CD4-positive, alpha-beta T cell treated with Interleukin-21 for 1 hour (primary cell): Measurements from ENCODE around the gene CNTN4.

Experiments
- DNase-seq: peaks from one replicate; pipeline ENCODE4 v3.0.0-alpha.2; 2020

CNTN4 gene

DNA sequence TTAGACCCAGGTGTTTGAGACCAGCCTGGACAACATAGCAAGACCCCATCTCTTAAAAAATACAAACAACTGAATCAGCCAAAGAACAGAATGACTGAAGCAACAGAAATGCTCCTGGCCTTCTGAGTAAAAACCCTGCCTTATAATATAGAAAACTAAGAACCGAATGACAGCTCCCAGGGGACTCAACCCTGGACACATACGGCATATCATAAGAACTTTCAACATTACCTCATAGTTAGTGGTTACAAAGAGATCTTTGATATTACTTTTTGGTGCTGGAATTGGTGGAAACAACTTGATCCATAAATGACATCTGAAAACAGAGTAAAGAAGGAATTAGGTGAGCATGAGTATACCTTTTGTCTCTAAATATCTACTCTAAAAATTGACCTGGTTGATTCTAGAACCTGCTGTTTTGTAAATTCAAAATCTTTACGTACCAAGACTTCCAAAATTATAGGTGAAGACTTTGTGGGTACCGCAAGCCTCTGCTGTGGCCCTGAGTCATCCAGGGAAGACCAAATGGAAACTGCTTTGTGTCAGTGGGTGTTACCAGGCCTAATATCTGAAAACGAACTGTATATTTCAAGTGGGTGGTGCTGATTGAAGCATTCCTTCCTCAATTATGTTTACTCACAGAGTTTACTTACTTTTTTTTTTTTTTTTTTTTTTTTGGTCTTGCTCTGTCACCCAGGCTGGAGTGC lies 976.0 kb downstream of the CNTN4 start:
- DNase-seq, result no peak

DNA sequence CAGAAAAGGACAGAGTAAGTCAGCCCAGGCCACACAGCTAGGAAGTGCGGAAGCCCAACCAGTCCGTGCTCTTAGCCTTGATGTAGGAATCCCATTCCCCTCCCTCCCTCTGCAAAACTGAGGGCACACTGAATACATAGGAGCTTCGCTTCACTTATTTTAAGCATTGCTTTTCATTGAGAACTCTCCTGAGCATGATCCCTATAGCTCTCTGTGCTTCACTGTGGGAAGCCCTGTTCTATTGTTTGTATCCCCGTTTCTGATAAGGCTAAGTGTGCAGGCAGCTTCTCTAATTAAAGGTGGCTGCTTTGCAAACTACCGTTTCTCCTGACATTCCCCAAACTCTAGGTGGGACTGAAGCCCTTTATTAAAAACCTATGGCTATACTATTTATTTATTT lies 981.6 kb downstream of the CNTN4 start:
- no peak for DNase-seq

DNA sequence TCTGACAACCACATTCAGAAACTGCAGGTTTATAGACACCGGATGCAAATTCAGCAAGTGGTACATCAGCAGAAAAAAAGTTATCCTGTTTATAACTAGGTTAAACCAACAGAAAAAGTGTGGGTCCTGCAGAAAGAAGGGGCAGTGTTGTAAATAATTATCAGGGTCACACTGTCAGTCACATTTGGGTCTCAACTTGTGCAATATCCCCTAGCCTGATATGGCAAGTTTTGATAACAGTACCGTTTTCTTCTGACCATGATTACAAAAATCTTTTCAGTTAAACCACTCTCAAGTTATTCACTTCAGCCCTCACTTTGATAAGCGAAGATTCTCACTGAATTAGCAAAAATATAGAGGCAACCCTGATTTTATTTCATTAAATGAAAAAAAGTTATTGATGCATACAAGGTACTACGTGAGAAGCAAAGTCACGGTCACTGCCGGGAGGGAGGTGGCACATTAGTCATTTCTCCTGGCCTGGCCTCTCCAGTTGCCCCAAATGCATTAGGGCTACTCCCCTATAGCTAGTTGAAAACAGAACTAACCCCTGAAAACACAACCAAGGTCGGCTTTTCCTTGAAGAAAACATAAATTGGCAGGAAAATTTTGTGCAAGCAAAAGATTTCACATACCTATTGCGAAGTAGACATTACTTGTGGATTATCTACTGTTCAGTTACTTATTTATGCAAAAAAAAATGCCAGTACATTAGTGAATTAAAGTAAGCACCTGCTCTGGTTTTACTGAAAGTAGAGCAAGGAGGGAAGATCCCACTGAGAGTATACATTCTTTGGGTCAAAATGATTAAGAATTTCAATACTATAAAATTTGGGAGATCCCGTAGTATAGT lies 982.9 kb downstream of the CNTN4 start:
- DNase-seq, result no peak

DNA sequence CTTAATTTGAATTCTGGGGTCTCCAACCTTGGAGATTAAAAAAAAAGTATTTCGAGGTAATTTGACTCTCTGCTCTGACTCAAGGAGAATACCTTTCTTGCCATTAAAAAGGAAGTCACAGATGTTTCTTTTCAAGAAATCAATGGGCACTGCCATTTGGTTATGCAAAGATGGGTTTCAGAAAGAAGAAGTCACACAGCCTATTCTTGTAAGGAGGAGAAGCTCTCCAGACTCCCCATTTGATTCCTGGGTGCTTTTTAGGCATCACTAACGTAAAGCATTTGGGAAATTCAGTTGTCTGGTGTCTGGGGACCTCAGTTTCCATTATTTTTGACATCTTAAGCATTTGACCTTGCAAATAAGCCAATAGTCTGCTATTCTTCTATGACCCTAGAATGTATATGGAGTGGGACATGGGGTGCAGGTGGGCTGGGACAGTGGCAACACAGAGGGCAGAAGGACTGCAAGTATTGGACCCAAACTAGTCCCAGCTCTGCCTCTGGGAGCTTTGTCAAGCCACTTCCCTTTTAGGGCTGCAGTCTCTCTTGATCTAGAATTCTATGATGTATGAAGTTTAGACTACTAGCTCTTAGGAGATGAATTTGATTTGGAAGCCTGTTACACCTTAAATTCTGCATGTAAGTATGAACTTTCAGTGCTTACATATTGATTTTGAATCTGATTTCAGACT lies 983.7 kb downstream of the CNTN4 start:
- no peak for DNase-seq

DNA sequence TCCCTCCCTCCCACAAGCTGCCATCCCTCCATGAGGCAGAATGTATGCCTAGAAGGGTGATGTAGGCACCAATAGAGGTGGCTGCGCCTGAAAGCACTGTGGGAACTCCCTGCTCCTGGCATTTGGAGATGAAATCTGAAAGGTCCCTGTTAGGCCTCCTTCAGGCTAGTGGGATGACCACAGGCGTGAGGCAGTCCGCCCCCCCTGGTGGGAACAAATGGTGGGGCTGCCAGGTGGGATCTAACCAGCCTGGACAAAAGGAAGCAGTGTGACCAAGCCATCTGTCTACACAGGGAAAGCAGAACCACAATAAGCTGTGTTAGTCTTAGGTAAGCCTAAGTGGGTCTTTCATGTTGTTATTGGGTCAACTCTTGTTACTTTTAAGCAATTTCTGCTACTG lies 986.2 kb downstream of the CNTN4 start:
- DNase-seq, result no peak

DNA sequence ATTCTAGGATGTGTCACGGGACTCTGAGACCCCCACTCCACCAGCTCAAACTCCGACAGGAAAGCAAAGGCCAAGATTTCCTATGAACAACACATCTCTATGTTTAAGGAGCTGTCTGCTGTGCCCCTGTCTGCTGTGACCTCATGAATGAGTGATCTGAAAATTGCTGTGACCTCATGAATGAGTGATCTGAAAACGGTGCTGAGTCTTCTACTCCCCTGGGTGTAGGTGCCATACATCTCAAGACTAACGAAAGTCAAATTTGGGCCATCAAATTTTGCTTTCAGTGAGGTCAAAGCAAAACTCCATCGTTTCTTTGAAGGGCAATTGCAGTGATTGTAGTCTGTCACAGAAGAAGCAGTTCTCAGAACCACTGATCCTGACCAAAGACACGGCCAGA lies 987.1 kb downstream of the CNTN4 start:
- no peak for DNase-seq

DNA sequence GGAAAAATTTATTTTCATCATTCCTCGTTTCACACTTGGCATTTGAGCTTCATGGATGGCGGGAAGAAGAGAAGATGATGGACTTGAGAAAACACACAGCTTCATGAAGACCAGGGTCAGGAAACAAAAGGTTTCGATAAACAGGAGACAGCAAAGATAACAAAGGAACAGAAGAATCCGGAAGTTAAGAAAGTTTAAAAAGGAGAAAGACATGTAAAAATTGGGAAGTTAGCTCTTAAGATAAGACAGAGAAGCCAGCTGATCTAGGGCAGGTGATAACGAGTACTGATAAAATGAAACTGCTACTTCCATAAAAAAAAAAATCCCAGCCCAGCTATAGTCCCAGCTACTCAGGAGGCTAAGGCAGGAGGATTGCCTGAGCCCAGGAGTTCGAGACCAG lies 987.6 kb downstream of the CNTN4 start:
- DNase-seq, result no peak

DNA sequence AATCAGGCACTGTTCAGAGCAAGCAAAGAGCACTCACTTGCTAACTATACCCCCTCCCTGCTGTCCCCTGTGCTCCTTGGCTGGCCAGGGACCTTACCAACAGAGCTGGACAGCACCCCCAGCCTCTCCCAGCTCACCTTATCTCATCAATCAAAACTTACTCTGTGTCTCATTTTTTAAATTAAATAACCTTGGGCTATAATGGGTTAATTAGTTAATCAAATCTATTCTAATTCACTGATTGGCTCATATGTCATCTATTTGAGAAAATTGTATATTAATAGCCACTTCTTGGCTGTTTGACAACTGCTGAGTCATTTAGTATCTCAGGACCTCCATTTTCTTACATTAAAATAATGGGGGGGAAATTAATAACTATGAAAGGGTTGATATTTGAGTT lies 988.6 kb downstream of the CNTN4 start:
- DNase-seq, result no peak

DNA sequence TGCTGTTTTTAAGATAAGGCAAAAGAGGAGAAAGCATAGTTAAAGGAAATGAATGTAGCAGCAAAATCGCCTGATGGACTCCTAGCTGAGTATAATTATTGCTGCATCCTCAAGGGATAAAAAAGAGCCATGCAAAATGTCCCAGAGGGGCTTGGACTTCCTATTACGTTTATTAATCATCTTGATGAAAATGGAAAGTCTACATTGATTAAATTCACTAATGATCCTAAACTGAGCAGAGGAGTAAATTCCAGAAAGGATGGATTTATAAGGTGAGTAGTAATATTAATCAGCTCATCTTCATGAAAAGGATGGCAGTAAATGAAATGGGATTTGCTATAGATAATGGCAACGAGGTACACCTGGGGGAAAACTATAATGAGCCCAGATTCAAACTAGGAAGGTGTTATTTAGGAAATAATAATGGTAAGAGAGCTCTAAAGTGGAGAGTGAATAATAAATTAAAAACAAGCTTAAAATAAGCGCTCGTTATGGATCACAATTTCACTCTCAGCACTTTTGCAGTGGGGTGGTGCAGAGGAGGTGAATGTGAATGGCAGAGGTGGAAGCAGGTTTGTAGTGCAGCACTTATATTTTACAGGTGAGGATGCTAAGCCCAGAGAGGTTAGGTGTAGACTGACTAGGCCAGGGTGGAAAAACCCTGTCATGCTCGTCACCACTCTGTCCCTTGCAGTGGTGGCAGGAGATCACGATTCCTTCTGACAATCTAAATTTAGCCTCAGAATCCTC lies 989.2 kb downstream of the CNTN4 start:
- DNase-seq, result no peak

DNA sequence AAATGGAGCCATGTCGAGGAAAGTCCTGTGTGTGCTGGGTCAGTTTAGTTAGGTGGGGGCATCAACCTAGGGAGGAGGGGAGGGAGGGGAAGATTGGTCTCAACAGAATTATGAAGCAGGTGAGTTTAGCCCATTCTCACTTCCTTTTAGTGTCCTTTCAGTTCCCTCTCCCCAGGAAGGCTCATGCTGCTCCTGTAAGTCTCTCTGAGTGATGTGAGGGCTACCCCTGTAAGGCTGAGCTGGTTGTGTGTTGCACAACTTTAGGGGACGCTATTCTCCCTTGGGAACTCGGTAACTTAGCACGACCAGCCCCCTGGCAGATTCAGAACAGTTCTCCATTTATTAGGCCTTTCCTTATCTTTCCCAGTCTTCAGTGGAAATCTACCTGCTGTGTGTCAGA lies 990.4 kb downstream of the CNTN4 start:
- DNase-seq, result no peak

DNA sequence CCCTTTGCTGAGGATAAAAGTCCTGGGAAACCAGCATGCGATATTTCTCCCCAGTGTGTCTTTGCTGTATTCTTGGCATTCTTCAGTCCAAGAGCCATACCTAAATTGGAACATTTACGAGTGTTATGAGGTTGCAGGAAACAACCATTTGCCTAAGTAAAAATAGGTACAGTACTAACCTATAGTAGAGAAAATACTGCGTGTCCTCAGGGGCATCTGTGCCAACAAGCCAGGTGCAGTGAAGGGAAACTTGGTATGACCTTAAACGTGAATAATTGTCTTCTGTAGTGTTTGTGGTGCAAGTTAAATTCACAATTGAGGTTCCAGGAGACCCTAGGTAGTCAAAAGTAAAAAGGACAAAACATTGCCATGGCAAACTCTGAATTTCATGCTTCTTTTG lies 999.3 kb downstream of the CNTN4 start:
- DNase-seq, result no peak

DNA sequence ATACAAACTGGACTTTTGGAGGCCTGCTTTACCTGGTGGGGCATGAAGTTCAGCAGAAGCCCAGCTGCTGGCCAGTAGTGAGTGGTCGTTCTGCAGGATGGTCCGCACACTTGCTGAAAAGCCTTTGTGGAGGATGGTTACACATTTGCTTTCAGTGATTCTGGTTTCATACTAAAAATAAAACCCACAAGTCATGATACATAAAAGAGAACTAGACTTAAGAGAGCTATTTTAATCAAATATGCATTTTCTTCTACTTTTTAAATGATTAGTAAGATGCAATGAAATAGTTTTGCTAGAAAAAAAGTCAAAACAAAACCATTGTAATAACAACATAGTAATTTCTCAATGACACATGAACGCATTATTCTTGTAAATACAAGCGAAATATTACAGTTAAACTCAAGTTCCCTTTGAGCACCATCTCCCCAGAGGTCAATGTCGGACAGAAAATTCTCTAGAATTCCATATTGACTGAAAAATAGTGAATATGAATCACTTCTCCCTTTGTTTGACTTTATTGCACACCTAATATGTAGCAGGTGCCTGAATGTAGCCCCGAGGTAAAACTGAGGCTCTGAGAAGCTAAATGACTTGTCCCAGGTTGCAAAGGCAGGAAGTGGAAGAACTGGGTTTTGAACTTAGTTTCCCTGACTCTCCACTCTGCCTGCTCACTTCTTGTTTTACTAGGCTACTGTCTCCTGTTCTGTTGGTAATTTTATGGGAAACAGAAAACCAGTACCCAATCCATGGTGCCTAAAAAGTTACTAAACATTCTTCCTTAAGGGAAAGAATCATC lies 1003.2 kb downstream of the CNTN4 start:
- no peak for DNase-seq

DNA sequence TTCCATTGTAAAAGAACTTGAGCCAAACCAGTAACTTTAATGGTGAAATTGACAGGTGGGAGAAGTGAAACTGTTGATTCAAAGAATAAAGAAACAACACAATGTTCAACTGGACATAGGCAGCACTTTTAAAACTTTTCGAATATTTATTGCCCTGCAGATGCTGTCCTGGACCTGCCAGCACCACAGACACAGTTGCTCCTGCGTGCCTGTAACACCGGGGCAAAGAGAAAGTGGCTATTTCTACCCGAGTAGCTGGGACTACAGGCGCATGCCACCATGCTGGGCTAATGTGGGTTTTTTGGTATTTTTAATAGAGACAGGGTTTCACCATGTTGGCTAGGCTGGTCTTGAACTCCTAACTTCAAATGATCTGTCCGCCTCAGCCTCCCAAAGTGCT lies 1004.1 kb downstream of the CNTN4 start:
- DNase-seq, result no peak

DNA sequence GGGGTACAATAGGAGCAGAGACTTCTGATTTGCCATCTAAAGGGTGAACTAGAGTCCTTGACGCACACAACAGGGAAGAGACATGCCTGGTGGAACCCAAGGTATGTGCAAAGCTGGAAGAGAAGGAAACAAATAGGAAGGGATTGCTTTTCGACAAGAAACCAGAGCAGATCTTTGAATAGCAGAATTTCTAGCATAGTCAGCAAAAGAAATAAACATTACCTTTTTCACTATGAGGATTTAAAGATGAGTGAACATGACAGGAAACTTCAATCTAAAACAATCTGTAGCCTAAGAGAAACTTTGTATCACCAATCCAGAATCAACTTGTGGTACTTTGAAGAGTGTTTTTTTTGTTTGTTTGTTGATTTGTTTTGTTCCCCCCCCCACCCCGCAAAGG lies 1006.6 kb downstream of the CNTN4 start:
- no peak for DNase-seq

DNA sequence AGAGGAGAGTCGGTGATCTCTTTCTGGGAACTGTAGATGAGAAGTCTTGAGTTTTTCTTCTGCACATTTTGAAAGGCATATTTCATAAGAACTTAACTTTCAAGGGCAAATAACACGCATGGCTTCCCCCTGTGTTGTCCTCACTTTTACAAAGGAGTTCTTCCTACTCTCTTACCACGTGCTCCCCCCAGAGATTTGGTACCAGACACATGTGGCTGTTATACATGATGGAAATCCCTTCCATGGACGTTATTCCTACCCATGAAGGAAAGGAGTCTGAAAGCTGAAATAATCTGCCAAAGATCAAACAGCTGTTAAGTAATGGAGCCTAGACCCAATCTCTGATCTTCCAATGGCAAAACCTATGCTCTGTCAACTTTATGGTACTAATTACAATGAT lies 1007.1 kb downstream of the CNTN4 start:
- no peak for DNase-seq

DNA sequence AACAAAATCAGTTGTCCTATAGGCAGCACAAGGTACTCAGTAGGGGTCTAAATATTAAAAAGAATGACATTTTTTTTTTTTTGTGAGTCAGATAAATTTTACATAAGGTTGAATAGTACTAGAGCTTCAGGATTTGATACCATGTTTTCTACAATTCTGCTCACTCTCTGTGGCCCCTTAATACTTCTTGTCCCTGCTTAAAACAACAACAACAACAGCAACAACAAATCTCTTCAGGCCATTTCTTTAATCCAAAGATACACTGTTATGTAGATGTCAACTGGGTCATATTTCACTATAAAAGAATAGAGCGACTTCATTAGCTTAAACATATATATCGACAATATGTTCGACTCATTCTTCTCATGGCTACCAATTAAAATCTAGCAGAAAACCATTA lies 1008.5 kb downstream of the CNTN4 start:
- no peak for DNase-seq
